PFSK-1 (cell line): Measurements from ENCODE around the gene LSAMP.

Source experiments
- FOXP2 ChIP-seq: optimal IDR thresholded peaks from 2 replicates; pipeline ENCODE3; 2011; ENCODE audit warnings: borderline replicate concordance, control low read depth, inconsistent platforms; ENCODE audit not compliant: insufficient read depth; ENCODE audit errors: extremely low read length, extremely low read depth
- POLR2AphosphoS5 ChIP-seq: IDR thresholded peaks from 2 replicates; pipeline ENCODE4 v1.6.1; 2012; ENCODE audit warnings: low read depth, mild to moderate bottlenecking, control low read depth, low read length, moderate library complexity
- REST ChIP-seq, 2 experiments: IDR thresholded peaks; 2 replicates each; pipeline versions ENCODE4 v1.6.1 to v1.8.0; 2011 to 2012; ENCODE audit warnings: low read depth in 2 of 2, low read length in 2 of 2, control low read depth in 1 of 2, inconsistent platforms in 1 of 2, mild to moderate bottlenecking in 1 of 2, moderate library complexity in 1 of 2; ENCODE audit not compliant: insufficient read depth in 1 of 2
- SIN3A ChIP-seq: IDR thresholded peaks from 2 replicates; pipeline ENCODE4 v1.6.1; 2012; ENCODE audit warnings: mild to moderate bottlenecking, low read length, moderate library complexity, borderline replicate concordance; ENCODE audit not compliant: insufficient read depth
- TAF1 ChIP-seq: IDR thresholded peaks from 2 replicates; pipeline ENCODE4 v1.6.1; 2012; ENCODE audit warnings: low read length, control low read depth, borderline replicate concordance; ENCODE audit not compliant: insufficient read depth

The LSAMP gene

GRCh38 chr3:116039651-116039985 lies 405.7 kb downstream of the LSAMP start:
- TF ChIP-seq TAF1, result no peak
- TF ChIP-seq POLR2AphosphoS5, result no peak
- no peak for TF ChIP-seq REST (IDR thresholded peaks at IDR 0.05; ENCODE audit: insufficient read depth in 1 of 2, low read depth in 2 of 2, low read length in 2 of 2)
- no peak for TF ChIP-seq SIN3A
- no peak for TF ChIP-seq FOXP2

- TF ChIP-seq SIN3A (no peak), TAF1 (no peak), REST (IDR thresholded peaks at IDR 0.05; ENCODE audit: insufficient read depth in 1 of 2, low read depth in 2 of 2, low read length in 2 of 2) (no peak), FOXP2 (no peak), POLR2AphosphoS5 (no peak)
Measured at GRCh38 chr3:116038968-116039650, 406.2 kb downstream of the LSAMP start.

- no peak for TF ChIP-seq POLR2AphosphoS5
- TF ChIP-seq SIN3A, result no peak
- TF ChIP-seq FOXP2, result no peak
- no peak for TF ChIP-seq REST (IDR thresholded peaks at IDR 0.05; ENCODE audit: insufficient read depth in 1 of 2, low read depth in 2 of 2, low read length in 2 of 2)
- no peak for TF ChIP-seq TAF1
Measured at GRCh38 chr3:116037954-116038911, 407.1 kb downstream of the LSAMP start.

GRCh38 chr3:116035429-116035828 lies 409.9 kb downstream of the LSAMP start:
- no peak for TF ChIP-seq SIN3A
- no peak for TF ChIP-seq FOXP2
- TF ChIP-seq TAF1, result no peak
- TF ChIP-seq REST (IDR thresholded peaks at IDR 0.05; ENCODE audit: insufficient read depth in 1 of 2, low read depth in 2 of 2, low read length in 2 of 2), result no peak
- no peak for TF ChIP-seq POLR2AphosphoS5

GRCh38 chr3:116034794-116035193 lies 410.5 kb downstream of the LSAMP start:
- TF ChIP-seq POLR2AphosphoS5, result no peak
- TF ChIP-seq FOXP2, result no peak
- TF ChIP-seq SIN3A, result no peak
- no peak for TF ChIP-seq TAF1
- no peak for TF ChIP-seq REST (IDR thresholded peaks at IDR 0.05; ENCODE audit: insufficient read depth in 1 of 2, low read depth in 2 of 2, low read length in 2 of 2)
